H7 (cell line): ENCODE measurements around the gene AGGF1. TPM values are rescaled to one million over a fixed set of nuclear protein-coding genes. Genes with fewer than 3 reads are reported as not detected.
"Not testable (repeated sequence)": the region's sequence is repeated elsewhere in the genome, so short reads cannot be mapped to it uniquely, and the experiment has no call there.

Experiments
- DNase-seq: peaks from one replicate; pipeline ENCODE4 v3.0.0; 2012
- H3K27me3 ChIP-seq: 2 replicates; pipeline ENCODE4 v1.6.0; 2011; ENCODE audit warnings: mild to moderate bottlenecking, low read length; ENCODE audit not compliant: control insufficient read depth, insufficient read depth
- H3K36me3 ChIP-seq: replicated peaks from 2 replicates; pipeline ENCODE4 v1.5.1; 2011; ENCODE audit warnings: low read length; ENCODE audit not compliant: control insufficient read depth, insufficient read depth
- H3K4me3 ChIP-seq: 2 replicates; pipeline ENCODE4 v1.5.1; 2011; ENCODE audit warnings: low read depth, mild to moderate bottlenecking, control low read depth, low read length, moderate library complexity; ENCODE audit not compliant: insufficient read depth
- total RNA-seq: library from RNA; depleted of rRNA; stranded (reverse); fragments of >200 nt; shearing (Covaris generic); gene quantifications from 2 replicates; pipeline ENCODE4 v1.2.3, GENCODE V29; 2014; rRNA removed

The AGGF1 gene
- 17.8 and 24.5 TPM in 2 replicates for total RNA-seq

- peak within 1 kb of the TSS; percentile 89 for H3K4me3 ChIP-seq
- DNase-seq = peak; percentile 80
- no peaks in the 10 kb centered on the region for H3K36me3 ChIP-seq
- no peaks in the 10 kb centered on the region; the same call in 1 of the 2 replicates for H3K27me3 ChIP-seq
Observed at GRCh38 chr5:77030097-77031071, at the start of gene AGGF1. Gene AGGF1, plus strand, starts transcription at chr5:77030404. Its CDS starts 363 bp downstream, at chr5:77030767.

- Histone ChIP-seq H3K36me3 (no peaks in the 10 kb centered on the region), H3K4me3 (no peak overlapping the region)
Observed at GRCh38 chr5:76980518-76981144, 49.6 kb upstream of the AGGF1 start.

GRCh38 chr5:76982450-76982849, 47.8 kb upstream of the AGGF1 start:
- no peak overlapping the region for H3K4me3 ChIP-seq
- no peaks in the 10 kb centered on the region for H3K36me3 ChIP-seq
- DNase-seq = no peak
- H3K27me3 ChIP-seq = no peaks in the 10 kb centered on the region

More at GRCh38 chr5:76980518-76981144, 49.6 kb upstream of the AGGF1 start:
- H3K27me3 ChIP-seq = no peaks in the 10 kb centered on the region
- no peak for DNase-seq

- DNase-seq = no peak
- H3K27me3 ChIP-seq = no peaks in the 10 kb centered on the region
- no peaks in the 10 kb centered on the region for H3K36me3 ChIP-seq
- H3K4me3 ChIP-seq = no peak overlapping the region
Observed at GRCh38 chr5:76983468-76983867, 46.7 kb upstream of the AGGF1 start.

GRCh38 chr5:76986825-76987526, 43.2 kb upstream of the AGGF1 start:
- no peaks in the 10 kb centered on the region for H3K27me3 ChIP-seq
- no peak overlapping the region for H3K4me3 ChIP-seq
- no peak for DNase-seq
- H3K36me3 ChIP-seq = no peaks in the 10 kb centered on the region

GRCh38 chr5:76990899-76991459, 39.2 kb upstream of the AGGF1 start:
- Histone ChIP-seq H3K36me3 (no peaks in the 10 kb centered on the region), H3K27me3 (no peaks in the 10 kb centered on the region), H3K4me3 (no peak overlapping the region)
- DNase-seq = no peak

GRCh38 chr5:76993436-76993835, 36.8 kb upstream of the AGGF1 start:
- H3K36me3 ChIP-seq, H3K27me3 ChIP-seq, H3K4me3 ChIP-seq, DNase-seq: not testable (repeated sequence)

- H3K36me3 ChIP-seq = no peaks in the 10 kb centered on the region
Observed at GRCh38 chr5:76994337-76994736, 35.9 kb upstream of the AGGF1 start.

GRCh38 chr5:76998251-76998650, 32.0 kb upstream of the AGGF1 start:
- not testable (repeated sequence) for H3K4me3 ChIP-seq, H3K36me3 ChIP-seq, H3K27me3 ChIP-seq, DNase-seq

More at GRCh38 chr5:76994337-76994736, 35.9 kb upstream of the AGGF1 start:
- no peaks in the 10 kb centered on the region for H3K27me3 ChIP-seq
- no peak overlapping the region for H3K4me3 ChIP-seq
- no peak for DNase-seq

GRCh38 chr5:76999451-76999850, 30.8 kb upstream of the AGGF1 start:
- DNase-seq = no peak
- no peak overlapping the region for H3K4me3 ChIP-seq
- H3K27me3 ChIP-seq = no peaks in the 10 kb centered on the region
- no peaks in the 10 kb centered on the region for H3K36me3 ChIP-seq

- no peak for DNase-seq
- Histone ChIP-seq H3K4me3 (no peak overlapping the region), H3K27me3 (no peaks in the 10 kb centered on the region), H3K36me3 (no peaks in the 10 kb centered on the region)
Observed at GRCh38 chr5:77003246-77003645, 27.0 kb upstream of the AGGF1 start.

GRCh38 chr5:77006124-77006523, 24.1 kb upstream of the AGGF1 start:
- Histone ChIP-seq H3K36me3 (no peaks in the 10 kb centered on the region), H3K27me3 (no peaks in the 10 kb centered on the region), H3K4me3 (no peak overlapping the region)
- DNase-seq = no peak

GRCh38 chr5:77008413-77008812, 21.8 kb upstream of the AGGF1 start:
- DNase-seq = no peak
- no peaks in the 10 kb centered on the region for H3K36me3 ChIP-seq

GRCh38 chr5:77010243-77010642, 20.0 kb upstream of the AGGF1 start:
- Histone ChIP-seq H3K36me3 (no peaks in the 10 kb centered on the region), H3K4me3 (no peak overlapping the region), H3K27me3 (no peaks in the 10 kb centered on the region)
- no peak for DNase-seq

More at GRCh38 chr5:77008413-77008812, 21.8 kb upstream of the AGGF1 start:
- Histone ChIP-seq H3K4me3 (no peak overlapping the region), H3K27me3 (no peaks in the 10 kb centered on the region)
